A549 (cell line): ENCODE data around the gene PYROXD2. TPM values are rescaled to one million over a fixed set of nuclear protein-coding genes. Genes with fewer than 3 reads are reported as not detected.

Source experiments
- ATAC-seq, 2 experiments: fragments of 200-7000 bp in 1 of 2; fragments of >200 bp in 1 of 2; cut with Nextera tagmentation in 1 of 2; cut with Tn5 transposase in 1 of 2; 3 replicates each; pipeline versions ENCODE4 v1.8.0 to v1.9.1; 2018 to 2020; ENCODE audit warnings: mild to moderate bottlenecking in 1 of 2, moderate library complexity in 1 of 2
- CTCF ChIA-PET: fragments of 300-600 bp; sonication (Branson Sonifier 250); formaldehyde crosslinking; extraction: SDS; loops from one replicate; lab custom pipeline; 2021; ENCODE audit warnings: antibody characterized with exemption, inconsistent platforms; lab: Yijun Ruan, JAX
- POLR2A ChIA-PET: fragments of 350-600 bp; formaldehyde crosslinking; extraction: SDS; loops from one replicate; lab custom pipeline; 2021; ENCODE audit warnings: antibody characterized with exemption, inconsistent platforms; lab: Yijun Ruan, JAX
- DNase-seq, 2 experiments: peaks; one replicate each; pipeline versions ENCODE4 v3.0.0 to v3.0.0-alpha.2; 2011 to 2016; ENCODE audit warnings: low read depth in 1 of 2, low spot score in 1 of 2
- FAIRE-seq: peaks from 2 replicates; lab custom pipeline; 2011; peaks lifted over from hg19 to GRCh38; lab: Jason Lieb, UNC
- H3K27ac ChIP-seq, 2 experiments: fragments of >200 bp; sonication (Bioruptor Twin); formaldehyde crosslinking; 3 replicates each; pipeline ENCODE4 v1.5.1; 2016 to 2017
- H3K4me1 ChIP-seq: fragments of >200 bp; sonication (Bioruptor Twin); formaldehyde crosslinking; 3 replicates; pipeline ENCODE4 v1.6.1; 2016
- H3K4me2 ChIP-seq: fragments of >200 bp; sonication (Bioruptor Twin); formaldehyde crosslinking; 3 replicates; pipeline ENCODE4 v1.6.1; 2016
- H3K4me3 ChIP-seq: fragments of >200 bp; sonication (Bioruptor Twin); formaldehyde crosslinking; 3 replicates; pipeline ENCODE4 v1.5.1; 2016
- H3K9me3 ChIP-seq: fragments of >200 bp; sonication (Bioruptor Twin); formaldehyde crosslinking; 3 replicates; pipeline ENCODE4 v1.6.1; 2016
- ATOH8 ChIP-seq: fragments of 250-450 bp; sonication (Bioruptor Pico); IDR thresholded peaks from 2 replicates; pipeline ENCODE4 v1.5.0; 2020; ENCODE audit warnings: low read depth, mild to moderate bottlenecking, moderate library complexity
- CBX2 ChIP-seq: fragments of 200-600 bp; sonication (generic); IDR thresholded peaks from 2 replicates; pipeline ENCODE4 v1.6.1; 2016; ENCODE audit warnings: low read depth, mild to moderate bottlenecking, borderline replicate concordance
- CEBPB ChIP-seq, 2 experiments: fragments of >200 bp in 1 of 2; sonication (Bioruptor Twin) in 1 of 2; formaldehyde crosslinking in 1 of 2; IDR thresholded peaks; 2 replicates each; pipeline ENCODE4 v1.6.1; 2012 to 2016
- EHF ChIP-seq: fragments of 250-450 bp; sonication (Bioruptor Pico); IDR thresholded peaks from 2 replicates; pipeline ENCODE4 v1.5.0; 2020; ENCODE audit warnings: mild to moderate bottlenecking
- EHMT2 ChIP-seq: fragments of 200-600 bp; sonication (generic); IDR thresholded peaks from 2 replicates; pipeline ENCODE4 v1.6.1; 2016; ENCODE audit warnings: antibody characterized with exemption, low read depth, mild to moderate bottlenecking, moderate library complexity
- FOSB ChIP-seq: fragments of 250-450 bp; sonication (Bioruptor Pico); IDR thresholded peaks from 2 replicates; pipeline ENCODE4 v1.5.0; 2020; ENCODE audit warnings: mild to moderate bottlenecking, moderate library complexity
- FOXS1 ChIP-seq: fragments of 250-450 bp; sonication (Bioruptor Pico); IDR thresholded peaks from 2 replicates; pipeline ENCODE4 v1.5.0; 2020; ENCODE audit warnings: mild to moderate bottlenecking, moderate library complexity
- GATA3 ChIP-seq: IDR thresholded peaks from 2 replicates; pipeline ENCODE4 v1.6.1; 2012; ENCODE audit warnings: borderline replicate concordance
- HES2 ChIP-seq: fragments of >200 bp; sonication (Bioruptor Twin); formaldehyde crosslinking; IDR thresholded peaks from 2 replicates; pipeline ENCODE4 v1.6.1; 2016
- HEYL ChIP-seq: fragments of 250-450 bp; sonication (Bioruptor Pico); IDR thresholded peaks from 2 replicates; pipeline ENCODE4 v1.8.0; 2021; ENCODE audit warnings: mild to moderate bottlenecking, moderate library complexity
- HOXB5 ChIP-seq: fragments of 250-450 bp; sonication (Bioruptor Pico); IDR thresholded peaks from 2 replicates; pipeline ENCODE4 v1.5.0; 2020; ENCODE audit warnings: mild to moderate bottlenecking, moderate library complexity
- JUN ChIP-seq, 2 experiments: fragments of >200 bp; sonication (Bioruptor Twin); formaldehyde crosslinking; IDR thresholded peaks; 2 replicates in 1 of 2; 3 replicates in 1 of 2; pipeline ENCODE4 v1.6.1; 2016 to 2017
- JUNB ChIP-seq: fragments of >200 bp; sonication (Bioruptor Twin); formaldehyde crosslinking; IDR thresholded peaks from 2 replicates; pipeline ENCODE4 v1.6.1; 2016
- KDM1A ChIP-seq: fragments of 200-600 bp; sonication (generic); IDR thresholded peaks from 2 replicates; pipeline ENCODE4 v1.6.1; 2016; ENCODE audit warnings: low read depth, mild to moderate bottlenecking
- KDM5A ChIP-seq: fragments of 200-600 bp; sonication (generic); IDR thresholded peaks from 2 replicates; pipeline ENCODE4 v1.6.1; 2016; ENCODE audit warnings: antibody characterized with exemption, mild to moderate bottlenecking
- MAFK ChIP-seq: fragments of 450-650 bp; IDR thresholded peaks from 2 replicates; pipeline ENCODE4 v1.6.1; 2014; ENCODE audit not compliant: partially characterized antibody
- MAX ChIP-seq: IDR thresholded peaks from 2 replicates; pipeline ENCODE4 v1.6.1; 2012
- MAZ ChIP-seq: fragments of 150-350 bp; IDR thresholded peaks from 2 replicates; pipeline ENCODE4 v1.6.1; 2014; ENCODE audit warnings: antibody characterized with exemption, low read depth, low read length, borderline replicate concordance
- MYC ChIP-seq: IDR thresholded peaks from 2 replicates; pipeline ENCODE4 v1.6.1; 2012; ENCODE audit warnings: mild to moderate bottlenecking, inconsistent platforms, low read length, improper control_type of control experiment, borderline replicate concordance
- NFE2L2 ChIP-seq: fragments of 150-350 bp; conservative IDR thresholded peaks from 2 replicates; pipeline ENCODE4 v1.6.1; 2014; ENCODE audit warnings: low read length
- NPAS2 ChIP-seq: fragments of 250-450 bp; sonication (Bioruptor Pico); IDR thresholded peaks from 2 replicates; pipeline ENCODE4 v1.8.0; 2022; ENCODE audit warnings: mild to moderate bottlenecking, moderate library complexity, borderline replicate concordance
- PHF8 ChIP-seq: fragments of 200-600 bp; sonication (generic); IDR thresholded peaks from 2 replicates; pipeline ENCODE4 v1.6.1; 2016; ENCODE audit warnings: low read depth, mild to moderate bottlenecking, antibody characterized with exemption, moderate library complexity, borderline replicate concordance
- POLR2AphosphoS2 ChIP-seq: conservative IDR thresholded peaks from 2 replicates; pipeline ENCODE4 v1.6.1; 2012; ENCODE audit warnings: low read length, improper control_type of control experiment, inconsistent platforms
- RARB ChIP-seq: fragments of 250-450 bp; sonication (Bioruptor Pico); IDR thresholded peaks from 2 replicates; pipeline ENCODE4 v1.8.0; 2021; ENCODE audit warnings: mild to moderate bottlenecking, moderate library complexity
- RFX5 ChIP-seq: fragments of 450-650 bp; IDR thresholded peaks from 2 replicates; pipeline ENCODE4 v1.7.1; 2014; ENCODE audit warnings: antibody characterized with exemption, mild to moderate bottlenecking, moderate library complexity
- TFCP2L1 ChIP-seq: fragments of 250-450 bp; sonication (Bioruptor Pico); IDR thresholded peaks from 2 replicates; pipeline ENCODE4 v1.5.0; 2021; ENCODE audit warnings: mild to moderate bottlenecking
- USF2 ChIP-seq: fragments of 450-650 bp; IDR thresholded peaks from 2 replicates; pipeline ENCODE4 v1.6.1; 2014; ENCODE audit warnings: antibody characterized with exemption
- ZSCAN20 ChIP-seq: fragments of 250-450 bp; sonication (Bioruptor Pico); IDR thresholded peaks from 2 replicates; pipeline ENCODE4 v1.8.0; 2022; ENCODE audit warnings: mild to moderate bottlenecking, moderate library complexity
- WGBS: methylation state at CpG from one replicate; pipeline ENCODE4 v1.1.6; 2017; ENCODE audit errors: missing lambda C conversion rate; 5-methylcytosine and 5-hydroxymethylcytosine counted together
- polyA plus RNA-seq, 4 experiments: library from polyadenylated mRNA; depleted of rRNA in 3 of 4; stranded (reverse); fragments of >200 nt; fragmentation: RNase III in 1 of 4; extraction: RNeasy Plus Mini Kit Qiagen cat#74134 plus additional on column Dnase treatment in 1 of 4; gene quantifications; 2 replicates in 3 of 4; 3 replicates in 1 of 4; pipeline ENCODE4 v1.2.3, GENCODE V29; 2011 to 2017

The PYROXD2 gene
- polyA plus RNA-seq, 2 of the 4 experiments (the other 2 are of a cell fraction) = 4.6 to 6.3 TPM

DNA sequence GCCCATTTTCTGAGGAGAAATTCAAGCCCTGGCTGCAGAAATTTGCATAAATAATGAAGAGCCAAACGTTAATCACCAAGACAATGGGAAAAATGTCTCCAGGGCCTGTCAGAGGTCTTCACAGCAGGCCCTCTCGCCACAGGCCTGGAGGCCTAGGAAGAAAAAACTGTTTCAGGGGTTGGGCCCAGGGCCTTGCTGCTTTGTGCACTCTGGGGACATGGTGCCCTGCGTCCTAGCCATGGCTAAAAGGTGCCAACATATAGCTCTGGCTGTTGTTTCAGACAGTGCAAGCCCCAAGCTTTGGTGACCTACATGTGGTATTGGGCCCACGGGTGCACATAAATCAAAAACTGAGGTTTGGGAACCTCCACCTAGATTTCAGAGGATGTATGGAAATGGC is 23.7 kb upstream of the PYROXD2 start (continued):
- TF ChIP-seq PHF8 (no peak), GATA3 (no peak), NPAS2 (CRISPR knock-in tag) (no peak), CBX2 (no peak), MYC (no peak)

- ATAC-seq (0 out of 6 replicates have a peak, but pooled peaks of 1 of the 2 experiments have one; percentile 30), FAIRE-seq (no peak), DNase-seq (no peak)
- no peak for TF ChIP-seq HEYL (CRISPR knock-in tag)
- TF ChIP-seq EHF (CRISPR knock-in tag) = no peak
- no peak for TF ChIP-seq HOXB5 (CRISPR knock-in tag)
- TF ChIP-seq MAX = no peak
- no peak for TF ChIP-seq RARB
- Histone ChIP-seq H3K4me1 (no peaks in the 10 kb centered on the region), H3K4me3 (no peak overlapping the region), H3K4me2 (no peak overlapping the region), H3K9me3 (peaks cover 6% of the 10 kb centered on the region; the same call in 1 of the 3 replicates), H3K27ac (no peak overlapping the region)
- POLR2A ChIA-PET = no interaction called here
- CTCF ChIA-PET = interaction anchor here (1.2 to 4.3 kb wide), 5 partner anchors 9 to 30 kb away, joined by 3 to 23 read pairs (median 4); no protein-coding TSS in a partner anchor
- WGBS = 96% methylated on average over 4 of the region's 4 CpGs
Observed at GRCh38 chr10:98436704-98437103, 21.7 kb upstream of the PYROXD2 start.

- FAIRE-seq (no peak), ATAC-seq (no peak), DNase-seq (no peak)
- CTCF ChIA-PET = interaction anchor here (0.9 to 4.3 kb wide), 3 partner anchors 10 to 30 kb away, joined by 3 to 23 read pairs (median 3); no protein-coding TSS in a partner anchor
- Histone ChIP-seq H3K4me3 (no peak overlapping the region), H3K9me3 (peaks cover 6% of the 10 kb centered on the region; the same call in 1 of the 3 replicates), H3K27ac (no peak overlapping the region), H3K4me1 (no peaks in the 10 kb centered on the region), H3K4me2 (no peak overlapping the region)
- WGBS = 93% methylated on average over 12 of the region's 12 CpGs
- POLR2A ChIA-PET = no interaction called here
- TF ChIP-seq MAX (no peak), GATA3 (no peak), KDM5A (no peak), POLR2AphosphoS2 (no peak), FOSB (CRISPR knock-in tag) (no peak), JUNB (no peak), ZSCAN20 (CRISPR knock-in tag) (no peak)
Observed at GRCh38 chr10:98435178-98435577, 20.2 kb upstream of the PYROXD2 start.

GRCh38 chr10:98433881-98434732 is 19.1 kb upstream of the PYROXD2 start:
- TF ChIP-seq FOXS1 (CRISPR knock-in tag) (no peak), MAZ (no peak), NFE2L2 (no peak), EHMT2 (no peak), JUNB (no peak), TFCP2L1 (CRISPR knock-in tag) (no peak), CEBPB (IDR thresholded peaks at IDR 0.05) (no peak), USF2 (no peak), MAX (no peak), HES2 (no peak), JUN (IDR thresholded peaks at IDR 0.05) (no peak), FOSB (CRISPR knock-in tag) (no peak), RFX5 (no peak), MAFK (no peak), CBX2 (no peak), ATOH8 (no peak), KDM1A (no peak)
- TF ChIP-seq, all 56 proteins: peak for 0
- no peak for DNase-seq

More at GRCh38 chr10:98433881-98434732, 19.1 kb upstream of the PYROXD2 start:
- Histone ChIP-seq H3K4me2 (no peak overlapping the region), H3K4me3 (no peak overlapping the region), H3K9me3 (peaks cover 6% of the 10 kb centered on the region; the same call in 1 of the 3 replicates), H3K27ac (no peak overlapping the region), H3K4me1 (no peaks in the 10 kb centered on the region)
- 90% methylated on average over 21 of the region's 21 CpGs for WGBS
- ATAC-seq (no peak), FAIRE-seq (no peak)
- ChIA-PET CTCF (interaction anchor here (4.3 kb wide), 1 partner anchor 9 kb away, joined by 23 read pairs; no protein-coding TSS in a partner anchor), POLR2A (interaction anchor here (1.5 kb wide), 1 partner anchor 19 kb away, joined by 5 read pairs; the partner anchor contains the start of gene PYROXD2)
